CD4-positive, alpha-beta T cell (primary cell): ENCODE data around the gene RAB7B. TPM values are rescaled to one million over a fixed set of nuclear protein-coding genes. Genes with fewer than 3 reads are reported as not detected.

Source experiments
- ATAC-seq: fragments of 200-7000 bp; cut with Tn5 transposase; one replicate; pipeline ENCODE4 v1.10.0; 2022; ENCODE audit warnings: mild to moderate bottlenecking; ENCODE audit not compliant: poor library complexity
- CTCF ChIA-PET: fragments of 350-600 bp; sonication (Branson Sonifier 250); formaldehyde crosslinking; loops from one replicate; lab custom pipeline; 2021; ENCODE audit warnings: antibody characterized with exemption, inconsistent platforms; lab: Charles Lee
- POLR2A ChIA-PET: fragments of 350-600 bp; sonication (Branson Sonifier 250); formaldehyde crosslinking; loops from one replicate; lab custom pipeline; 2021; ENCODE audit warnings: antibody characterized with exemption, inconsistent platforms; lab: Charles Lee
- DNase-seq, 14 experiments: peaks; one replicate each; pipeline ENCODE4 v3.0.0-alpha.2; 2013 to 2020; ENCODE audit warnings: mixed read lengths in 2 of 14
- H3K27ac ChIP-seq, 2 donors: one replicate each; pipeline versions ENCODE4 v1.5.1 to v1.7.0; 2013; ENCODE audit warnings: low read length in 2 of 2, low read depth in 1 of 2, mild to moderate bottlenecking in 1 of 2
- H3K27me3 ChIP-seq, 2 experiments: 1 replicate in 1 of 2; 2 replicates in 1 of 2; pipeline versions ENCODE4 v1.6.1 to v1.7.0; 2013; ENCODE audit warnings: low read length in 2 of 2, control low read depth in 1 of 2, mild to moderate bottlenecking in 1 of 2, moderate library complexity in 1 of 2; ENCODE audit not compliant: insufficient read depth in 2 of 2, control insufficient read depth in 1 of 2
- H3K36me3 ChIP-seq: one replicate; pipeline ENCODE4 v1.6.1; 2013; ENCODE audit warnings: low read length, control low read depth; ENCODE audit not compliant: insufficient read depth
- H3K4me1 ChIP-seq: one replicate; pipeline ENCODE4 v1.6.1; 2013; ENCODE audit warnings: low read length, control low read depth; ENCODE audit not compliant: insufficient read depth
- H3K4me3 ChIP-seq: one replicate; pipeline ENCODE4 v1.5.1; 2013; ENCODE audit warnings: mild to moderate bottlenecking, low read length, moderate library complexity
- H3K9me3 ChIP-seq, 2 experiments: 1 replicate in 1 of 2; 2 replicates in 1 of 2; pipeline versions ENCODE4 v1.6.1 to v1.7.0; 2013; ENCODE audit warnings: low read length in 2 of 2, mild to moderate bottlenecking in 2 of 2, control low read depth in 1 of 2, moderate library complexity in 1 of 2; ENCODE audit not compliant: control insufficient read depth in 1 of 2, insufficient read depth in 1 of 2
- H3K27ac Mint-ChIP-seq: one replicate; pipeline ENCODE4 v1.8.0; 2020; ENCODE audit warnings: mixed read lengths
- H3K27me3 Mint-ChIP-seq: one replicate; pipeline ENCODE4 v1.8.0; 2021; ENCODE audit warnings: mixed read lengths
- H3K36me3 Mint-ChIP-seq: one replicate; pipeline ENCODE4 v1.8.0; 2021; ENCODE audit warnings: low read depth, mixed read lengths
- H3K4me1 Mint-ChIP-seq: one replicate; pipeline ENCODE4 v1.8.0; 2021; ENCODE audit warnings: low read depth, mixed read lengths
- H3K4me3 Mint-ChIP-seq: one replicate; pipeline ENCODE4 v1.8.0; 2020; ENCODE audit warnings: mild to moderate bottlenecking, mixed read lengths
- H3K9me3 Mint-ChIP-seq: one replicate; pipeline ENCODE4 v1.8.0; 2020; ENCODE audit warnings: mixed read lengths
- CTCF ChIP-seq: fragments of 200-600 bp; IDR thresholded peaks from one replicate; pipeline ENCODE4 v1.8.0; 2022; ENCODE audit warnings: antibody characterized with exemption, mild to moderate bottlenecking
- intact Hi-C, 2 experiments: fragments of 100-400 bp; cut with DNase I in 1 of 2; cut with micrococcal nuclease in 1 of 2; formaldehyde crosslinking; loops; one replicate each; pipeline versions ENCODE4 v1.15.1 to v1.9.0; 2023 to 2025; cut with DNase I, micrococcal nuclease
- total RNA-seq, 174 experiments: library from RNA in 2 of 174; stranded (reverse) in 2 of 174; gene quantifications; one replicate each; pipeline ENCODE4 v1.2.3 and lab custom pipeline; 2021 to 2026

The RAB7B gene
- total RNA-seq, 2 experiments from 2014 or later = 0.08 TPM; not detected in 1

GRCh38 chr1:206030191-206030590 lies 27.0 kb upstream of the RAB7B start:
- H3K27me3 Mint-ChIP-seq = peaks cover 11% of the 10 kb centered on the region
- Histone ChIP-seq H3K9me3 (no peaks in the 10 kb centered on the region), H3K4me3 (no peak overlapping the region), H3K36me3 (no peaks in the 10 kb centered on the region), H3K27ac (no peak overlapping the region), H3K27me3 (no peaks in the 10 kb centered on the region), H3K4me1 (peaks cover 6% of the 10 kb centered on the region)
- no peaks in the 10 kb centered on the region for H3K9me3 Mint-ChIP-seq
- no peak overlapping the region for H3K4me3 Mint-ChIP-seq
- ChIA-PET POLR2A (interaction anchor here (1.0 to 2.2 kb wide), 2 partner anchors 9 to 76 kb away, joined by 3 to 10 read pairs; no protein-coding TSS in a partner anchor), CTCF (interaction anchor here (1.4 to 2.0 kb wide), 3 partner anchors 14 to 75 kb away, joined by 4 to 13 read pairs (median 7); no protein-coding TSS in a partner anchor)
- no peak for ATAC-seq
- DNase-seq = no peak
- H3K27ac Mint-ChIP-seq = no peak overlapping the region
- no peaks in the 10 kb centered on the region for H3K36me3 Mint-ChIP-seq
- no peak for TF ChIP-seq CTCF
- intact Hi-C loops = loop anchor here (1.0 kb wide), 1 partner anchor 76 kb away; no protein-coding TSS in a partner anchor
- peaks cover 17% of the 10 kb centered on the region for H3K4me1 Mint-ChIP-seq

- Mint-ChIP-seq H3K27ac (no peak overlapping the region), H3K9me3 (no peaks in the 10 kb centered on the region), H3K27me3 (peaks cover 11% of the 10 kb centered on the region), H3K36me3 (no peaks in the 10 kb centered on the region), H3K4me1 (peaks cover 10% of the 10 kb centered on the region), H3K4me3 (no peak overlapping the region)
- CTCF ChIA-PET = interaction anchor here (1.3 to 1.9 kb wide), 2 partner anchors 14 to 77 kb away, joined by 3 to 7 read pairs; no protein-coding TSS in a partner anchor
- no peaks in the 10 kb centered on the region for H3K27me3 ChIP-seq
- ATAC-seq (no peak), DNase-seq (no peak)
- intact Hi-C loops = no loop called here
- H3K27ac ChIP-seq = no peak overlapping the region
- H3K36me3 ChIP-seq = no peaks in the 10 kb centered on the region
- TF ChIP-seq CTCF = no peak
- H3K4me3 ChIP-seq = no peak overlapping the region
- POLR2A ChIA-PET = interaction anchor here (2.2 kb wide), 1 partner anchor 77 kb away, joined by 10 read pairs; no protein-coding TSS in a partner anchor
- peaks cover 6% of the 10 kb centered on the region for H3K4me1 ChIP-seq
- H3K9me3 ChIP-seq = no peaks in the 10 kb centered on the region
Observed at GRCh38 chr1:206029484-206029883, 26.3 kb upstream of the RAB7B start.

GRCh38 chr1:206025283-206025820 lies 22.2 kb upstream of the RAB7B start:
- no peak overlapping the region for H3K4me3 ChIP-seq
- ChIA-PET POLR2A (no interaction called here), CTCF (no interaction called here)
- Mint-ChIP-seq H3K27ac (no peak overlapping the region), H3K36me3 (no peaks in the 10 kb centered on the region), H3K4me3 (no peak overlapping the region), H3K9me3 (no peaks in the 10 kb centered on the region), H3K4me1 (no peaks in the 10 kb centered on the region), H3K27me3 (peaks cover 7% of the 10 kb centered on the region)
- no peaks in the 10 kb centered on the region for H3K9me3 ChIP-seq
- no peak overlapping the region for H3K27ac ChIP-seq
- no peaks in the 10 kb centered on the region for H3K36me3 ChIP-seq
- intact Hi-C loops = no loop called here
- H3K27me3 ChIP-seq = no peaks in the 10 kb centered on the region
- TF ChIP-seq CTCF = no peak
- DNase-seq (no peak), ATAC-seq (no peak)
- no peaks in the 10 kb centered on the region for H3K4me1 ChIP-seq
